HG03575 (cell line): Measurements from ENCODE around the gene PDCD4.
"Not testable (repeated sequence)": the region's sequence is repeated elsewhere in the genome, so short reads cannot be mapped to it uniquely, and the experiment has no call there.

Experiments
- ATAC-seq: cut with Tn5 transposase; IDR thresholded peaks from one replicate; pipeline ENCODE4 v1.9.1; 2021; ENCODE audit not compliant: unreplicated experiment, insufficient number of reproducible peaks, low FRiP score; ENCODE audit errors: extremely low read depth

Gene PDCD4

GRCh38 chr10:110910138-110910537, 38.4 kb downstream of the PDCD4 start:
- ATAC-seq = no peak

- ATAC-seq = no peak
Measured at GRCh38 chr10:110912374-110912773, 40.6 kb downstream of the PDCD4 start.

GRCh38 chr10:110914431-110914830, 42.7 kb downstream of the PDCD4 start:
- ATAC-seq = no peak

GRCh38 chr10:110915035-110915434, 43.3 kb downstream of the PDCD4 start:
- no peak for ATAC-seq

GRCh38 chr10:110915600-110915999, 43.9 kb downstream of the PDCD4 start:
- not testable (repeated sequence) for ATAC-seq

GRCh38 chr10:110916554-110917346, 45.0 kb downstream of the PDCD4 start:
- ATAC-seq = no peak

- no peak for ATAC-seq
Measured at GRCh38 chr10:110918269-110918642, 46.5 kb downstream of the PDCD4 start.

- ATAC-seq = peak; percentile 82
Measured at GRCh38 chr10:110918643-110919348, 47.1 kb downstream of the PDCD4 start, which contains the start of gene BBIP1. BBIP1 (minus strand) TSS chr10:110919180; CDS start chr10:110918157, 1,023 bp downstream.

GRCh38 chr10:110919349-110919931, 47.7 kb downstream of the PDCD4 start, which contains the start of gene SHOC2:
SHOC2 (plus strand) TSS chr10:110919604; CDS start chr10:110964359, 44,755 bp downstream.
- no peak for ATAC-seq

GRCh38 chr10:110919971-110920881, 48.5 kb downstream of the PDCD4 start:
- peak; percentile 26 for ATAC-seq

- no peak for ATAC-seq
Measured at GRCh38 chr10:110923856-110924493, 52.2 kb downstream of the PDCD4 start.

- no peak for ATAC-seq
Measured at GRCh38 chr10:110927461-110927860, 55.7 kb downstream of the PDCD4 start.

- no peak for ATAC-seq
Measured at GRCh38 chr10:110931769-110932381, 60.1 kb downstream of the PDCD4 start.

- ATAC-seq = no peak
Measured at GRCh38 chr10:110932505-110933180, 60.9 kb downstream of the PDCD4 start.

GRCh38 chr10:110936757-110937156, 65.0 kb downstream of the PDCD4 start:
- ATAC-seq = no peak

GRCh38 chr10:110939419-110939818, 67.7 kb downstream of the PDCD4 start:
- ATAC-seq = no peak

GRCh38 chr10:110944792-110945396, 73.2 kb downstream of the PDCD4 start:
- ATAC-seq = no peak
